ENCODE data around the gene BCL11B. TPM values are rescaled to one million over a fixed set of nuclear protein-coding genes. Genes with fewer than 3 reads are reported as not detected.

The BCL11B gene
- total RNA-seq, 2 experiments from 2014 or later, result not detected

- POLR2A ChIA-PET, result interaction anchor here (0.6 kb wide), 1 partner anchor 434 kb away, joined by 3 read pairs; no protein-coding TSS in a partner anchor
- no peak overlapping the region for H3K27ac ChIP-seq (ENCODE audit: low read depth, low read length, poor library complexity, severe bottlenecking)
- H3K9me2 ChIP-seq (ENCODE audit: insufficient read depth, low read length), result no peaks in the 10 kb centered on the region
Measured at GRCh38 chr14:99244367-99244901, 27.6 kb downstream of the BCL11B start.

GRCh38 chr14:99242816-99243721, 28.9 kb downstream of the BCL11B start:
- intact Hi-C loops (cut with micrococcal nuclease; ENCODE audit: unreplicated experiment), result no loop called here
- H3K79me2 ChIP-seq (ENCODE audit: insufficient read depth, low read depth, low read length), result no peaks in the 10 kb centered on the region
- ChIA-PET POLR2A (no interaction called here), CTCF (ENCODE audit: unreplicated experiment) (no interaction called here)
- H3K4me3 ChIP-seq (ENCODE audit: low read depth, low read length, poor library complexity, severe bottlenecking), result no peak overlapping the region
- DNase-seq (ENCODE audit: low spot score), result no peak
- no peaks in the 10 kb centered on the region for H3K4me1 ChIP-seq (ENCODE audit: insufficient read depth, low read length, poor library complexity, severe bottlenecking)
- H3K9me3 ChIP-seq (ENCODE audit: low read length), result no peaks in the 10 kb centered on the region
- no peak overlapping the region for H2AFZ ChIP-seq (ENCODE audit: low read length)
- H4K20me1 ChIP-seq (ENCODE audit: insufficient read depth, low read length), result no peaks in the 10 kb centered on the region
- H3K9me2 ChIP-seq (ENCODE audit: insufficient read depth, low read length), result no peaks in the 10 kb centered on the region
- H3K4me2 ChIP-seq (ENCODE audit: low read length), result no peak overlapping the region
- TF ChIP-seq EZH2phosphoT487 (IDR thresholded peaks at IDR 0.05; ENCODE audit: borderline replicate concordance, low read depth, low read length) (no peak), CTCF (conservative IDR thresholded peaks at IDR 0.05; ENCODE audit: low read length) (no peak)
- H3K27ac ChIP-seq (ENCODE audit: low read depth, low read length, poor library complexity, severe bottlenecking), result no peak overlapping the region
- no TSS peak for BruUV-seq (replicated peaks)
- no peaks in the 10 kb centered on the region for H3K36me3 ChIP-seq (ENCODE audit: insufficient read depth, low read length)

More at GRCh38 chr14:99244367-99244901, 27.6 kb downstream of the BCL11B start:
- CTCF ChIA-PET (ENCODE audit: unreplicated experiment), result no interaction called here
- no peaks in the 10 kb centered on the region for H3K9me3 ChIP-seq (ENCODE audit: low read length)
- TF ChIP-seq CTCF (conservative IDR thresholded peaks at IDR 0.05; ENCODE audit: low read length), result no peak
- TF ChIP-seq EZH2phosphoT487 (IDR thresholded peaks at IDR 0.05; ENCODE audit: borderline replicate concordance, low read depth, low read length), result no peak
- H3K36me3 ChIP-seq (ENCODE audit: insufficient read depth, low read length), result no peaks in the 10 kb centered on the region
- H3K4me1 ChIP-seq (ENCODE audit: insufficient read depth, low read length, poor library complexity, severe bottlenecking), result no peaks in the 10 kb centered on the region
- H4K20me1 ChIP-seq (ENCODE audit: insufficient read depth, low read length), result no peaks in the 10 kb centered on the region
- intact Hi-C loops (cut with micrococcal nuclease; ENCODE audit: unreplicated experiment), result no loop called here
- H3K4me2 ChIP-seq (ENCODE audit: low read length), result no peak overlapping the region
- H3K79me2 ChIP-seq (ENCODE audit: insufficient read depth, low read depth, low read length), result no peaks in the 10 kb centered on the region
- DNase-seq (ENCODE audit: low spot score), result no peak
- BruUV-seq (replicated peaks), result no TSS peak
- H3K4me3 ChIP-seq (ENCODE audit: low read depth, low read length, poor library complexity, severe bottlenecking), result no peak overlapping the region
- no peak overlapping the region for H2AFZ ChIP-seq (ENCODE audit: low read length)

GRCh38 chr14:99242238-99242637, 29.8 kb downstream of the BCL11B start:
- BruUV-seq (replicated peaks), result no TSS peak
- H3K27ac ChIP-seq (ENCODE audit: low read depth, low read length, poor library complexity, severe bottlenecking), result no peak overlapping the region
- no peak for DNase-seq (ENCODE audit: low spot score)

More at GRCh38 chr14:99242238-99242637, 29.8 kb downstream of the BCL11B start:
- ChIA-PET CTCF (ENCODE audit: unreplicated experiment) (no interaction called here), POLR2A (no interaction called here)
- Histone ChIP-seq H3K36me3 (ENCODE audit: insufficient read depth, low read length) (no peaks in the 10 kb centered on the region), H2AFZ (ENCODE audit: low read length) (no peak overlapping the region), H3K9me3 (ENCODE audit: low read length) (no peaks in the 10 kb centered on the region), H3K9me2 (ENCODE audit: insufficient read depth, low read length) (no peaks in the 10 kb centered on the region), H3K79me2 (ENCODE audit: insufficient read depth, low read depth, low read length) (no peaks in the 10 kb centered on the region), H3K4me3 (ENCODE audit: low read depth, low read length, poor library complexity, severe bottlenecking) (no peak overlapping the region), H3K4me1 (ENCODE audit: insufficient read depth, low read length, poor library complexity, severe bottlenecking) (no peaks in the 10 kb centered on the region), H3K4me2 (ENCODE audit: low read length) (no peak overlapping the region), H4K20me1 (ENCODE audit: insufficient read depth, low read length) (no peaks in the 10 kb centered on the region)
- TF ChIP-seq EZH2phosphoT487 (IDR thresholded peaks at IDR 0.05; ENCODE audit: borderline replicate concordance, low read depth, low read length), result no peak
- intact Hi-C loops (cut with micrococcal nuclease; ENCODE audit: unreplicated experiment), result no loop called here

Data from OCI-LY7 (cell line).